Medulla oblongata (tissue), 1 donor: ENCODE results near the gene CD83.

Experiments used
- DNase-seq: peaks from one replicate; pipeline ENCODE4 v3.0.0-alpha.2; 2015; ENCODE audit errors: extremely low spot score

Gene CD83

GRCh38 chr6:14123386-14124111 is 6.0 kb downstream of the CD83 start:
- DNase-seq, result peak; percentile 84

DNA sequence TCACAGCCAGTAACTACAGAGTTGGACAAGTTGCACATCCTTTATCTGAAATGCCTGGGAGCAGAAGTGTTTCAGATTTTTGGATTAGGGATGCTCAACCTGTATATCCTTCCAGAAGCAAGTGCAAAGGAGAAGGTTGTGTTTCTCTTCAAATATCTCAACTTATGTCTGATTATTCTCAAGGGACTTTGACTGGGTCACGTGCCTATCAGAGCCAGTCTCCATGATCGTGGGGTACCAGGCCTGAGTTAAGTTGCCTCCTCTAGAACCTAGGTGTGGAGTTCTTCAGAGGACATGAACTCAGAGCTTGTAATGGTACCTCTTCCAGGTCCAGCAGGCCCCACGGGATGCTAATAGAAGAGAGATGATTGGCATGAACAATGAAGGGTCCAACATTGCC is 7.8 kb downstream of the CD83 start:
- DNase-seq, result no peak

GRCh38 chr6:14126191-14126590 is 8.6 kb downstream of the CD83 start:
- no peak for DNase-seq

GRCh38 chr6:14127611-14128010 is 10.0 kb downstream of the CD83 start:
- DNase-seq, result no peak

DNA sequence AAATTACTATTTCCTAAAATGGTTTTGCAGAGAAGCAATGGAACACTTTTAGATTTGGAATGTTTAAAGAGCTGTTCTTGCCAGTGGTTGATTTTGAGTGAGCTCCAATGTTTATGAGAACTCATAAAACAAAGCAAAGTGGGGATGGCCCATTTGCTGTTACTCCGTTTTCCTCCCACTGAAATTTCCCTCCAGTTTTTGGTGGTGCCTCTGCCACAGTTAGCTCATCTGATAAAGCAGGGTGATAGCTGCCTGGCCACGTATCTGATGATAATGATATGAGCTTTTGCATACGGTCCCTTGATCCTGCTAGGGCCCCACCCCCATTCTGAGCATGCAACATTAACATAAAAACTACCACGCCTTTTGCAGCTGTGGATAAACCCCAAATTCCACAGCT is 10.4 kb downstream of the CD83 start:
- no peak for DNase-seq

DNA sequence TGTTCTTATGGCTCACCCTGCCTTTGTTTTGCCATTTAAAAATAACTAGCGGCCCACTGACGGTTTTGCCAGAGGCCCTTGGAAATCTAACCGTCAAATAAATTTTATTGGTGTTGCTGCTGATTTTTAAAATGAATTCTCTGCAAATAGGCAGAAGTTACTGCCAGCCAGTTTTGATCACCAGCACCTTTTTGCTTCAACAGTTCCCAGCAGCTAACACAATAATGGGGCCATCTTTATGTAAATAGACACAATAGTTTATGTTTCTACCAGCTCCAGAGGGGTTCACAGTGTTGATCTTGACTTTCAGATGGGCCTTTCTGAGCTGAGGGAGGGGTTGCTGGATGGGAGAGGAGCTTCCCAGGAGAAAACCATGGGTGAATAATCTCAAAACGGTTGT is 11.2 kb downstream of the CD83 start:
- no peak for DNase-seq

GRCh38 chr6:14129575-14129974 is 12.0 kb downstream of the CD83 start:
- DNase-seq, result peak; percentile 81

GRCh38 chr6:14130435-14131075 is 13.0 kb downstream of the CD83 start:
- no peak for DNase-seq

GRCh38 chr6:14131579-14131978 is 14.0 kb downstream of the CD83 start:
- DNase-seq, result no peak

DNA sequence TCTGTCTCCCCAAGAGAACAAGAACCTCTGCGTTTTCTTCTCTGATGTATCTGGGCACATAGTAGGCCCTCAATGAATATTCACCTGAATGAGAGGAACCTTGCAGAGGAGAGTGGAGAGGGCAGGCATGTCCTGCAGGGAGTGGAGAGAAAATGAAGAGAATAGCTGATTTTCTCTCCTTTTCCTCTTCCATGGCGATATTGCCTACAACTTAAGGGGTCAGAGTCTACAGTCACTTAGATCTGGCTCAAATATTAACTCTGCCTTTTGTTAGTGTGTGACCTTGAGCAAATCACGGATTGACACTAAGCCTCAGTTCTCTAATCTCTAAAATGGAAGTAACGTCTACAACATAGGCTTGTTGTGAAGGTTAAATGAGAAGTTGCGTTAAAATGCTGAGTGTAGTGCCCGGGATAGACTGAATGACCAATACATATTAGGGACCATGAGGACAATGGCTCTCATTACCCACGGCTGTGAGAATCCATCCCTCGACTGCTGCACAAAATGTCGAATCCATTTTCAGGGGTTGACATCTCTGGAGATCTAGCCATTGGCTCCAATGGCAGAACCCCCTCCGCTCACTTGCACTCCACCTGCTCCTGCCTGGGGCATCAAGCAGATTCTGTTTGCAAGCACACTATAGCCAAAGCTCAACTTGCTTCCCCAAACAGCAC is 14.8 kb downstream of the CD83 start:
- no peak for DNase-seq

- DNase-seq, result no peak
Measured at GRCh38 chr6:14132921-14133275, 15.3 kb downstream of the CD83 start.

DNA sequence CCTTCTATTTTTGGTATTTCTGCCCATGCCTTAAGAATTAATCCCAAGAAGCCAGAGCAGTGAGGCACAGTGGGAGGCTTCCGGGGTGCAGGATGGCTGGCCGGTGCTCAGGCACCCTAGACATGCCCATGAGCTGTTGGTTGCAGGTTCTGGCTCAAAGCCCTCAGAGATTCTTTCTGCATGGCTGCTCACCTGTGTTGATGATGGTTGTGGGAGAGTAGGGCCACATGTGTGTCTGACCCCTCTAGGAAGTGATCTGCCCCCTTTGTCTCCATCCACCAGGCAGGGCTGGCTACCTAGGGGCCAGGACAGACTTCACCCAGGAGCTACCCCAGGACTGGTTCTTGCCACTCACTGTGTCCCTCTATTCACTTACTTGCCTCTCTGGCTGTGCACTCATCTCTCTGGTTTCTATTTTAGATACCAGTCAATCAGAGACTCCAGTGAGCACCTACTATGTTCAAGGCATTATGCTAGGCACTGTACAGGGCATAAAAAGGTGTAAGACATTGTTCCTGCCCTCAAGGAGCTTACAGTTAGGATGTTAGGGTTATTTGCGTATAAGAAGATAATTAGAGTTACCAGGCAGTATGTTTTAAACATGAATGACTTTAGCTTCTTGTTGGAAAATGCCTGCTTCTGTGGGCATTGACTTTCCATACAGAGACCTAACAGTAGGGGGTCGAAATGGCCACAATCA is 16.8 kb downstream of the CD83 start:
- DNase-seq, result no peak

- no peak for DNase-seq
Measured at GRCh38 chr6:14135893-14136539, 18.4 kb downstream of the CD83 start.

- DNase-seq, result no peak
Measured at GRCh38 chr6:14138701-14139215, 21.2 kb downstream of the CD83 start.

DNA sequence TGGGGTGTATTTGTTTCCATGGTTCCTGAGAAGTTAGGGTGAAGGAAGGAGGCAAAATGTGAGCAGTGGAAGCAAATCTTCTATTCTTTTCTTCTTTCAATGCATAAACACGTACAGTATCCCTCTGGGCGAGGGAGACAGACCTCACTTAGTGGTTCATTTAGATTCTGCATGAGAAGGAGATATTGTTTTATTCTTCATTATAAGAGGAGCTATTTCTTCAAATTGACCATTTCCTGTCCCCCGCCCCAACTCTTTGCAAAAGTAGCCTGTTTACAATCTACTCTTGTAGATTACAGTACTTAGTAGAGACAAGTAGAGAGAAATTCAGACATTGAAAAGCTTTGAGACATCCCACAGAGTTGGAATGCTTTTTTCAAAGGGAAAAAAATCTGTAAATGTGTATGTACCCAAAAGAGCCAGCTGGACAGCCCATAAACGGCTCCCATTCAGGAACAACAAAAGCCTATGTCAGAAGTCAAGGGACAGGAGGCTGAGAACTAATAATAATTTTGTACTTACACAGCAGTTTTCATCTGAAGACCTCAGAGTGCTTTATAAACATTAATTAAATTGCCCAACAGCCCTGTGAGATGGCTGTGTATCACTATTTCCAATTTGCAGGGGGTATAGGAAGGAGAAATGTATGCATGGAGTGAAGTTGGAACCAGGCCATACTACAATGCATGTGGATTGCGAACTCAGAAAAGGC is 23.9 kb downstream of the CD83 start:
- DNase-seq, result no peak

DNA sequence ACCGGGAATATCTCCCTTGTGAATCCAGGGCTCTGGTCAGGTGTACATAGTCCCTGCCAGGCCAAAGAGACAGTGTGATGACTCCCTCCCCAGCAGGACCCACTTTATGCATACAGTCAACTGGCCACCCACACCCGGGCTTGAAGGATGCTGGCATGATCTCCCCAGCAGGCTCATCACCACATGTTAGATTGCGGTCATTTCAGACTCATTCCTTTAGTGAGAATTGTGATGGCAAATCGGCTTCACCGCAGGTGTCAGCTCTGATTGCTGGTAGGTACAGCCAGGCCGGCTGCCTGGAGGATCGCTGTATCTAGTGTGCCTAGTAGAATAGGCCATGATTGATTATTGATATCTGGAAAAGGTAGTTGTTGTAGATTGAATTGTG is 24.5 kb downstream of the CD83 start:
- no peak for DNase-seq

DNA sequence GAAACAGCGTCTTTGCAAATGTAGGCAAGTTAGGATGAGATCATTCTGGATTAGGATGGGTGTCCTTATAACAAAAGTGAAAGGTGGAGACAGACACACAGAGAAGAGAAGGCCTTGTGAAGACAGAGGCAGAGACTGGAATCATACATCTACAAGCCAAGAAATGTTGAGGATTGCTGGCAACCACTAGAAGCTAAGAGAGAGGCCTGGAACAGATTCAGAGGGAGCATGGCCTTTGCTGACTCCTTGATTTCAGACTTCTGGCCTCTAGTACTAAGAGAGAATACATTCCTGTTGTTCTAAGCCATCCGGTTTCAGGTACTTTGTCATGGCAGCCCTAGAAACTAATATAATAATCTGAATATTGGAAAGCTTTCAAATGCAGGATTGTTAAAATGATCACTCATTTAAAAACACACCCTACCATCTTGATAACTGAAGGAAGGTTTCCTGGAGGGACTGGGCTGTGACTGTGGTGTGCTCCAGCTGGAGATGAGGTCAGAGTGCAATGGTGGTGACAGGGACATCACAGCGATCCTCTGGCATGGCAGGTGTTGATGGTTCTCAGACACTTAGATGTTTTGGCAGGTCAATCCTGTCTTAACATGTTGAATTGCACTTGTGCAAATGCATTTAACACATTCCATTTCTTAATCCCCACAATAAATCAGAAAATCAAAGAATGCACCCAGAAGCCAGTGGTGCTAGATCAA is 25.1 kb downstream of the CD83 start:
- no peak for DNase-seq

DNA sequence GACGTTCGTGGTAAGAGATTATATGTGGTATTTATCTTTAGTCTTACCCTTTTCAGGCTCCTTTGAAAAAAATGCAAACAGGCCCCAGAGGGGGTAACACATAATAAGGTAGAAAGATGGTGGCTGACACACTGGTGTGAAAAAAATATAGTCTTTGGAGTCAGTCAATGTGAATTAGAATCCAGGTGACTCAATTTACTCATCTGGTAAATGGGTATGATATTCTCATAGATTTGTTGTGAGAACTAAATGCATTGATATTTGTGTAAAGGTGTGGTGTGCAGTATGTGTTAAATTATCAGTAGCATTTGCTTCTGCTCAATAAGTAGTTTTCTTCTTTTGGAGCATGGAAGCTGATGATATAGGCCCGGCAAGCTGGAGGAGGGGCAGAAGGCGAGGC is 25.7 kb downstream of the CD83 start:
- DNase-seq, result no peak

DNA sequence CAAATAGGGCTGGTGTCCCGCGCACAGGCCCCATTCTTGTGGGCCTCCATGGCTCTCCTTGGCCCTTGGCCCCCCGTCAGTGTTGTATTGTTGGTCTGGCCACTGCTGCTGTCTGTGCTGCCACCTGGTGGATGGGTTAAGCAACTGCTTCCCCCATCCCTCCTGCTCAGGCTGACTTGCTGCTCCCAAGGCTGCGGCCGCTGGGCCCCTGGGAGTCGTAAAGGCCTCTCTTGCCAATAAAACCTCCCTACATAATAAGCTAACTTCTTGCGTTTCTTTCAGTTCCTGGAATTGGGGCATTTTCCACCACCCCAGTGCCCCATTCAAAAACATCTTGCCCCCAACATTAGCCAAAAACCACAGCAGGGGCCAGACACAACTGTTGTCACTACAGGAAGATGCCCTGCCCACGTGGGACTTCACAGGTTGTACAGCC is 27.1 kb downstream of the CD83 start:
- DNase-seq, result peak; percentile 81

- DNase-seq, result no peak
Measured at GRCh38 chr6:14146506-14147096, 29.0 kb downstream of the CD83 start.
